NCI-H1105 treated with DMSO at 0.1 percent for 48 hours (cell line): ENCODE data around the gene GUCY2D.
"Not testable (repeated sequence)": the region's sequence is repeated elsewhere in the genome, so short reads cannot be mapped to it uniquely, and the experiment has no call there.

Experiments
- DNase-seq: peaks from one replicate; lab custom pipeline; 2025; lab: John Stamatoyannopoulos, UW

The GUCY2D gene

DNA sequence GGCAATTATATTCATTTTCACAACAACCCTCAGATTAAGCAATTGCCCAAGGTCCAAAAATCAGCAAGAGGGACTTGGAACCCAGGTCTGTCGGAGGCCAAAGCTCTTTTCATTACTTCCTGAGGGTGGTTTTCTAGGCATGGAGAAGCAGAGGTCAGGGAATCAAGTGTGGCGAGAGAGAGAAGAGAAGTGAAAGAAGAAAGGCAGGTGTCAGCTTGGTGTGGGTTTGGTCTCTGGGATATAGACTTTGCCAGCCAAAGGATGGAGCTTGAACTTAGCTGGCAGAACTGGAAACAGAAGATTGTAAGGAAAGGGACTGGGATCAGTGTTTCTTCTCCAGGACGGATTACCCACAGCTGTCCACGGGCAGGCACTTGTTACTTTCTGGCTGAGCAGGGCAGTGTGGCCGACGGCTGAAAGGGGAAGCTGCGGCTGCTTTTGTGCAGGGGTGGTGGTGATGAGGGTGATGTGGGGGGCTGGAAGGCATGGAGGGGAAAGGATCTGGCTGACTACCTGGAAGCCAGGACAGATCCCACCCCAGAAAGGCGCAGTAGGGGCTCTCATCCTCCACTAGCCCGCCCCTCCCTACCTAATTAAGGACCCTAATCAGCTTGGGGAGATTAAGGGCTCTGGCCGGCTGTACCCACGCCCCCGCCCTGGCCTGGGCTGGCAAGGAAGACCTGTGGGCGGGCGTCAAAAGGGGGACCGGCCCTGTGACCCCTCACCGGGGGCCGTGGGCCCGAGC is at the start of gene GUCY2D:
GUCY2D (plus strand) TSS at position 640 of the 745 bp plus-strand sequence. CDS start 433 bp downstream, outside the sequence.
- DNase-seq, result no peak

DNA sequence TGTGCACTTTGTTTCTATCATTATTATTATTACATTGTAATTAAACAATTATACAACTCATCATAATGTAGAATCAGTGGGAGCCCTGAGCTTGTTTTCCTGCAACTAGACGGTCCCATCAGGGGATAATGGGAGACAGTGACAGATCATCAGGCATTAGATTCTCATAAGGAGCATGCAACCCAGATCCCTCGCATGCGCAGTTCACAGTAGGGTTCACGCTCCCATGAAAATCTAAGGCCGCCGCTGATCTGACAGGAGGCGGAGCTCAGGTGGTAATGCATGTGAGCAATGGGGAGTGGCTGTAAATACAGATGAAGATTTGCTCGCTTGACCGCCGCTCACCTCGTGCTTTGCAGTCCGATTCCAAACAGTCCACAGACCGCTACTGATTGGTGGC is 49.1 kb upstream of the GUCY2D start:
- not testable (repeated sequence) for DNase-seq

DNA sequence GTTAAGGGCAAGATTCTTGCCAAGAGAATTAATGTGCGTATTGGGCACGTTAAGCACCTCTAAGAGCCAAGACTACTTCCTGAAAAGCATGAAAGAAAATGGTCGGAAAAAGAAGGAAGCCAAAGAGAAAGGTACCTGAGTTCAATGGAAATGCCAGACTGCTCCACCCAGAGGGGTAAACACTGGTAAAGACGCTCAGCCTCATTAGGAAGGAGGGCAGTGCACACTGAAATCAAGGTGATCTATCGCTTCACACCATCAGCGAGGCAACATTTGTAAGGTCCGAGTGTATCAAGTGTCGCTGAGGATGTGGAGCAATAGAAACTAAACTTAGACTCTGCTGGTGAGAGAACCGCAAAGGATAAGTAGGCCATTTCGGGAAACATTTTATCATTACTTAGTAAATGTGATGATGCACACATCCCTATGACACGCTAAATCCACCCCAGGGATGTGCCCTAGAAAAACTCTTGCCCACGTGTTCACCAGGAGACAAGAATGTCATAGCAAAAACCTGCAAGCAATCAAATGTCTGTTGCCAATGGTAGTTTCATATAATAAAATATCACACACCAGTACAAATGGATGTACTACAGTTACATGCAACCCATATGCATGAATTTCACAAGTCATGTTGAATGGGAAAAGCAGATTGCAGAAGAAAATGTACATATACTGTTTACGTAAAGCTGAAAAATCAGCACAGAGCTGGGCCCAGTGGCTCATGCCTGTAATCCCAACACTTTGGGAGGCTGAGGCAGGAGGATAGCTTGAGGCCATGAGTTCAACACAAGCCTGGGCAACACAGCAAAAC is 46.8 kb upstream of the GUCY2D start:
- no peak for DNase-seq

DNA sequence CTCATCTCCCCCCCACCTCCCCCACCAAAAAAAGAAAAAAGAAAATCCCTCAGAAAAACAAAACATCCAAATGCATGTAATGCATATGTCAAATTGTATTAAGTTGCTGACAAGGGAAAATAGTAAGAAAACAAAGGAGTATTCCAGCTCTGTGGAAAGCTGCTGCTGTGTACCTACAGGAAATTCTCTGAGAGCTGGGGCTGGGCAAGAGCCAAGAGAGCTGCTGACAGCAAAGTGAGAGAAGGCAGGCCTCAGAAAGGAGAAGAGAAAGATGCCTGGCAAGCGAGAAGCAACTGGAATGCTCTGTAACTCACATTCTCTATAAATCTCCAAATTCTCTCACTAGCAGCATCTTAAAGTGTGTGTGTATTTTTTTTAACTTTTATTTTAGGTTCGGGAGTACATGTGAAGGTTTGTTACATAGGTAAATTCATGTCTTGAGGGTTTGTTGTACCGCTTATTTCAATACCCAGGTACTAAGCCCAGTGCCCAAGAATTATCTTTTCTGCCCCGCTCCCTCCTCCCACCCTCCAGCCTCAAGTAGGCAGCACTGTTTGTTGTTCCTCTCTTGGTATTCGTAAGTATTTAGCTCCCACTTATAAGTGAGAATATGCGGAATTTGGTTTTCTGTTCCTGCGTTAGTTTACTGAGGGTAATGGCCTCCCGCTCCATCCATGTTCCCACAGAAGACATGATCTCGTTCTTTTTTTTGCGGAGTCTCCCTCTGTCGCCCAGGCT is 46.0 kb upstream of the GUCY2D start:
- DNase-seq, result no peak

- DNase-seq, result no peak
Observed at GRCh38 chr17:7959503-7960253, 42.7 kb upstream of the GUCY2D start.

GRCh38 chr17:7961421-7961820 is 41.0 kb upstream of the GUCY2D start:
- no peak for DNase-seq

GRCh38 chr17:7967751-7968150 is 34.7 kb upstream of the GUCY2D start:
- no peak for DNase-seq

DNA sequence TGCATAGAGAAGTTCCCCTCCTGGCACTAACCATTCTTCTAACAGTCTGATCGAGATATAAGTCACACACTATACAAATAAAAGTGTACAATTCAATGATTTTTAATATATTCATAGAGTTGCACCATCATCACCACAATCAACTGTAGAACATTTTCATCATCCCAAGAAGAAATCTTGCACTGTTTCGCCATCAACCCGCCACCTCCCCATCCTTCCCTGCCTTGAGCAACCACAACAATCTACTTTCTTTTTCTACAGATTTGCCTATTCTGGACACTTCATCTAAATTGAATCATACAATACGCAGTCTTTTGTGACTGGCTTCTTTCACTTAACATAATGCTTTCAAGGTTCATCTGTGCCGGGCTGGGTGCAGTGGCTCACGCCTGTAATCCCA is 33.0 kb upstream of the GUCY2D start:
- no peak for DNase-seq

- no peak for DNase-seq
Observed at GRCh38 chr17:7971651-7972050, 30.8 kb upstream of the GUCY2D start.

DNA sequence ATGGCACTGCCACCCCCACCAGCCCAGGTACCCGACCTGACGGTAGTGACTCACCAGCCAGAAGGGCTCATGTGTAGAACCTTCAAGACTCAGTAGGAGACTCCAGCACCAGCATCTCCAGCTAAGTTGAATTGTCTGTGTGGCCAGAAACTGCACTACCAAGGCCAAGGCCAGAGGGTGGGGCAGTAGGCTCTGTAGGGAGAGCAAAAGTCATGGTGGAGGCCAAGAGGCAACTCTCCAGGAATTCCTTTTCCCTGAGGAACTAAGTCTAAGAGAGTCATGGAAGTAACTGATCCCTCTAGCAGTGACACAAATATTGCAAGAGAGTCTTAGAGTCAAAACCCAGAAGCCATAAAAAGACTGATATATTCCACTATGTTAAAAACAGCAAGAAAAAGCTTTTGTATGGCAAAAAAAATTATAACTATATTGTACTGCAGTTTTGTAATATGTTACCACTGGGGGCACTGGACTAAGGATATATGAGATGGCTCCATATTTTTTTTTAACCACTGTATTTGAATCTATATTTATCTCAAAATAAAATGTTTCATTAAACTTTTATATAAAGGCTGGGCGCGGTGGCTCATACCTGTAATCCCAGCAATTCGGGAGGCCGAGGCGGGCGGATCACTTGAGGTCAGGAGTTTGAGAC is 30.2 kb upstream of the GUCY2D start:
- DNase-seq, result no peak

GRCh38 chr17:7974638-7975131 is 27.7 kb upstream of the GUCY2D start:
- DNase-seq, result no peak

GRCh38 chr17:7977039-7977438 is 25.4 kb upstream of the GUCY2D start:
- DNase-seq, result no peak

DNA sequence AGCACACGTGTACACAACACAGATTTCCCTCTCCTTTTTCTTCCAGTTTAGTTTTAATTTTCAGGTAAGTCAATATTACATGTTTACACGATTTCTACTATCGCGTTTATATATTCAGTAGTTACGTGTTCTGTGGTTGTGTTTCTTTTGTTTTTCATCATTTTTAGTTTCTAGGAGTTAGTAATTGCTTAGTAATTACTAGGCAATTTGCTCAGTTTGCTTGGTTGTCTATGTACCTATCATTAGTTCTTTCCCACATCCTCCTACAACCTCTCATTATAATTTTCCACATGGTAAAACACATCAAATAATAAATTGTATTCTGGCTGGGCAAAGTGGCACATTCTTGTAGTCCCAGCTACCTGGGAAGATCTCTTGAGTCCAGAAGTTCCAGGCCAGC is 24.6 kb upstream of the GUCY2D start:
- no peak for DNase-seq

GRCh38 chr17:7982173-7982572 is 20.2 kb upstream of the GUCY2D start:
- no peak for DNase-seq

DNA sequence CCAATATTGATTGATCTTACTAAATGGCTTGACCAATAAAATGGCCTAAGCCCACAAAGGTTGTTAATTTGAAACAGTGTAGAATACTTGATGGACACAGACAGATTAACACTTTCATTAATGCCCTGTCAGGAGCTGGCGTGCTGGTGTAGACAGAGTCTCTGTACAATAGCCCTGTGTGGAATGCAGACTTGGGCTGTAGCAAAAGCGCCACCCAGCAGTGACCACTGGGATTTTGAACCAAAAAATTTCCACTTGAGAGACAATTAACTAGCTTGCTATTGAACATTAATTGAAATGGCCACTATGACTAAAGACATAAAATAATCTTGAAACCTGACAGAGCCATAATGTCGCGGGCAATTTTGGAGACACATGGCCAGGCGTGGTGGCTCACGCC is 19.7 kb upstream of the GUCY2D start:
- no peak for DNase-seq

DNA sequence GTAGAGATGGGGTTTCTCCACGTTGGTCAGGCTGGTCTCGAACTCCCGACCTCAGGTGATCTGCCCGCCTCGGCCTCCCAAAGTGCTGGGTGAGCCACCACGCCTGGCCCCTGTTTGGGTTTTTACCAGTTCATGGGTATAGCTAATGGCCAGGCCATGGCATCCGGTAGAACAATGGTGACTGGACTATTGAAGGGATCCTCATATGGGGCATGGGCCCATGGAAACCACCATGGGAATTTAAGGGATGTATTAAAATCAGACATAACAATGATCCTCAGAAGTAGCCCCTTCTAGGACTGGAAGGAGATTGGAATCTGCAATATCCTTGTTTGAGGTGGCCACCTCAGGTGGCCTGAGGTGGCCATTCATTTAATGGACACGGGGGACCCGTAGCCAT is 17.5 kb upstream of the GUCY2D start:
- DNase-seq, result no peak

- no peak for DNase-seq
Observed at GRCh38 chr17:7987112-7987893, 15.1 kb upstream of the GUCY2D start.

DNA sequence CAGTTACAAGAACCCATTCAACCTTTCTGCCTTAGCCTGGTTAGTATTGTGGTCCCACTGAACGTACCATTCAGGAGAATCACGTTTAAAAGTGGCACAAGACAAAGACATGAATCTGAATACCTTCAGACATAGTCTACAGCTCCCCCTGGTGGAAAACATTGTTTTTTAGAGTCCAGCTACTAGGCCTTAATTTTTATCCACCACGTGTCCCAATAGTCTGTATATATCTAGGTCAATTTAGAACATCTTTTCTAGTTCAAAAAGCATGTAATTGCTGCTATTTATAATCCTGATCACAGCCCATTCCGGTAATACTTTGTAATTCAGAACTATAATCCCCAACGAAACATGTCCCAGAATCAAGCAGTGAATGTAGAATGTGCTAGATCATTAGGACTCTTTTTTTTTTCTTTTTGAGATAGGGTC is 13.7 kb upstream of the GUCY2D start:
- peak; percentile 88 for DNase-seq

DNA sequence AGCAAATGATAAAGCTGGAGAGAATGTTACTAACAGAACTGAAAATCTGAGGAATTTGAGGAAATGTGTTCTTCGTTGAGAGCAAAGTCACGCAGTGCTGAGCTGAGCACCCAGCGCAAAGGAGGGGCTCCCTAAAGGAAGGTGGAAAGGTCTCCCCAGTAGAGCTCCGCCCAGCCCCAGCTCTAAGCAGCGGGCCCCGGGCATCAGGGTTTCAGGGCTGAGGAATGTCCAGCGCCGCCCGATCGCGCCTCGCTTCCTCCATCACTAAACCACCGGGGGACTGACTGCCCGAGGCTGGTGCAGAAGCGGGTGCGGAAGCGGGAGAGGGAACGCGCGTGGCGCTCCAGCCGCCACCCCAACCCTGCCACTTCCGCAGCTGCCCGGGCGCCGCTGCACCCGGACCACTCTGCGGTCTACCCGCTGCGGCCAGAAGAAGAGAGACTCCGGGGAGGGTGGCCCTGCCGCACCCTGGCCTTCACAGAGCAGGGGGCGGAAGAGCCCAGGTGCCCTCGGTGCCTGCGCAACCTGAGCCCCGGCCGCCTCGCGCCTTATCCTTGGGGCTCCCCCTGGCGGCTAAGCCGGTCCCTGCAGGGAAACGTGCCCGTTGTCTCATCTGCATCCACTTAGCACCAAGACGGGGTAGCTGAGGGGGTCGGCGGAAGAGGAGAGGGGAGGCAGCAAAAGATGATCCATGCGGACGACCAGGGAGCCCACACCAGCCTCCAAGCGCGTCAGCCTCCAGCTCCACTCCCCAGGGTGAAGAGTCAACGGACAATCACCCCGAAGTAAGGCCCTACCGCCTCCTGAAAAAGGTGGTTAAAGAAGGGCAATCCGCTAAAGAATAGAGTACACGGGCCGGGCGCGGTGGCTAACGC is 12.4 kb upstream of the GUCY2D start:
- DNase-seq, result peak; percentile 82
